MCF 10A (cell line): ENCODE measurements around the gene TRPV5. TPM values are rescaled to one million over a fixed set of nuclear protein-coding genes. Genes with fewer than 3 reads are reported as not detected.
"Not testable (repeated sequence)": the region's sequence is repeated elsewhere in the genome, so short reads cannot be mapped to it uniquely, and the experiment has no call there.

Source experiments
- Bru-seq: library from RNA; stranded (reverse); fragments of 400-500 nt; gene quantifications from one replicate; lab custom pipeline; 2021; lab: Mats Ljungman, UMichigan
- BruChase-seq, 2 experiments: library from RNA; stranded (reverse); fragments of 400-500 nt; gene quantifications; one replicate each; lab custom pipeline; 2021; lab: Mats Ljungman, UMichigan
- BruUV-seq: library from RNA; stranded (reverse); fragments of 400-500 nt; replicated peaks from 2 replicates; lab custom pipeline; 2021; lab: Mats Ljungman, UMichigan
- CTCF ChIA-PET: fragments of 300-600 bp; sonication (Branson Sonifier 250); formaldehyde crosslinking; extraction: SDS; loops from one replicate; lab custom pipeline; 2021; ENCODE audit warnings: antibody characterized with exemption, inconsistent platforms; lab: Yijun Ruan, JAX
- POLR2A ChIA-PET: fragments of 300-600, 350-650 bp; sonication (Branson Sonifier 250); formaldehyde crosslinking; extraction: SDS; loops from one replicate; lab custom pipeline; 2020; ENCODE audit warnings: antibody characterized with exemption, inconsistent platforms; lab: Yijun Ruan, JAX
- DNase-seq: peaks from one replicate; pipeline ENCODE4 v3.0.0-alpha.2; 2018; ENCODE audit not compliant: unreplicated experiment
- H3K27ac Mint-ChIP-seq: one replicate; pipeline ENCODE4 v1.8.0; 2022; ENCODE audit warnings: mild to moderate bottlenecking, low read depth, mixed read lengths; ENCODE audit not compliant: unreplicated experiment
- H3K27me3 Mint-ChIP-seq: one replicate; pipeline ENCODE4 v1.8.0; 2022; ENCODE audit warnings: mixed read lengths; ENCODE audit not compliant: insufficient read depth, unreplicated experiment
- H3K36me3 Mint-ChIP-seq: one replicate; pipeline ENCODE4 v1.8.0; 2022; ENCODE audit warnings: mild to moderate bottlenecking, moderate library complexity, mixed read lengths; ENCODE audit not compliant: insufficient read depth, unreplicated experiment
- H3K4me1 Mint-ChIP-seq: one replicate; pipeline ENCODE4 v1.8.0; 2022; ENCODE audit warnings: mixed read lengths; ENCODE audit not compliant: insufficient read depth, unreplicated experiment
- H3K4me3 Mint-ChIP-seq: one replicate; pipeline ENCODE4 v1.8.0; 2022; ENCODE audit warnings: mild to moderate bottlenecking, moderate library complexity, mixed read lengths; ENCODE audit not compliant: unreplicated experiment
- H3K9me3 Mint-ChIP-seq: one replicate; pipeline ENCODE4 v1.8.0; 2022; ENCODE audit warnings: mixed read lengths; ENCODE audit not compliant: unreplicated experiment
- CTCF ChIP-seq: fragments of 200-600 bp; IDR thresholded peaks from one replicate; pipeline ENCODE4 v1.8.0; 2022; ENCODE audit warnings: antibody characterized with exemption, mild to moderate bottlenecking; ENCODE audit not compliant: unreplicated experiment
- intact Hi-C: fragments of 100-400 bp; cut with micrococcal nuclease; formaldehyde crosslinking; loops from 2 replicates; pipeline ENCODE4 v1.14.1; 2022
- long read RNA-seq: library from polyadenylated mRNA; stranded (forward); transcript quantifications from one replicate; pipeline ENCODE4 v2.0.0, GENCODE V29; 2022
- total RNA-seq: library from RNA; stranded (reverse); gene quantifications from 2 replicates; pipeline ENCODE4 v1.2.3, GENCODE V29; 2022

TRPV5 gene
- total RNA-seq, result not detected in 2 replicates
- Bru-seq, nascent RNA, result percentile 5 among the genes with signal in this experiment
- percentile 0 among the genes with signal in this experiment for BruChase-seq, experiment 1, labeled RNA remaining after a 6-hour chase
- not detected for BruChase-seq, experiment 2, labeled RNA remaining after a 2-hour chase
- long read RNA-seq, result 0 reads

DNA sequence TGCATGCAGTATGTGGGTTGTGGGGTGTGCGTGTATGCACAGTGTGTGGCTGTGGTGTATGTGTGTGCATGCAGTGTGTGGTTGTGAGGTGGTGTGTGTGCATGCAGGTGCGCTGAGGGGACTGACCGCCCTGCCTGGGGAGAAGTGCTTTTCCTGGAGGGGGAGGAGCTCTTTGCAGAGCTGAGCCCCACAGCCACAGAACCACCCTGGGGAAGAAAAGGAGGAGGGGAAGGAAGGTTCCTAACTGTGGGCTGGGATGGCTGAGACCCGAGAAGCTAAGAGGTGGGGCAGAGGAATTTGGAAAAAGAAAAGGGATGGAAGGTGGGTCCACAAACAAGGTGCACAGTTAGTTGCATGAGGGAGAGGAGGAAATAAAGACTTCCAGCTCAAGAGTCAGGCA, at the start of gene TRPV5:
Gene TRPV5, minus strand, starts transcription at position 123 of the 400 bp plus-strand sequence. CDS start 287 bp downstream, outside the sequence.
- Mint-ChIP-seq H3K27ac (no peak within 1 kb of the TSS), H3K4me3 (no peak within 1 kb of the TSS), H3K9me3 (no peaks in the 10 kb centered on the region), H3K4me1 (no peaks in the 10 kb centered on the region), H3K27me3 (peaks cover 12% of the 10 kb centered on the region), H3K36me3 (no peaks in the 10 kb centered on the region)
- ChIA-PET CTCF (interaction anchor here (0.7 to 1.3 kb wide), 4 partner anchors 18 to 221 kb away, joined by 3 to 4 read pairs (median 3); no protein-coding TSS in a partner anchor), POLR2A (interaction anchor here (0.9 kb wide), 1 partner anchor 24 kb away, joined by 3 read pairs; no protein-coding TSS in a partner anchor)
- no peak for TF ChIP-seq CTCF
- DNase-seq, result no peak
- intact Hi-C loops, result no loop called here
- no TSS peak for BruUV-seq

GRCh38 chr7:142978402-142978801, 44.9 kb upstream of the TRPV5 start:
- ChIA-PET CTCF (interaction anchor here (1.0 kb wide), 1 partner anchor 99 kb away, joined by 4 read pairs; no protein-coding TSS in a partner anchor), POLR2A (interaction anchor here (0.6 kb wide), 1 partner anchor 9 kb away, joined by 3 read pairs; no protein-coding TSS in a partner anchor)
- DNase-seq, H3K36me3 Mint-ChIP-seq, BruUV-seq, H3K9me3 Mint-ChIP-seq, H3K4me3 Mint-ChIP-seq, H3K4me1 Mint-ChIP-seq, intact Hi-C loops, H3K27ac Mint-ChIP-seq: not testable (repeated sequence)
- H3K27me3 Mint-ChIP-seq, result peaks cover 19% of the 10 kb centered on the region

DNA sequence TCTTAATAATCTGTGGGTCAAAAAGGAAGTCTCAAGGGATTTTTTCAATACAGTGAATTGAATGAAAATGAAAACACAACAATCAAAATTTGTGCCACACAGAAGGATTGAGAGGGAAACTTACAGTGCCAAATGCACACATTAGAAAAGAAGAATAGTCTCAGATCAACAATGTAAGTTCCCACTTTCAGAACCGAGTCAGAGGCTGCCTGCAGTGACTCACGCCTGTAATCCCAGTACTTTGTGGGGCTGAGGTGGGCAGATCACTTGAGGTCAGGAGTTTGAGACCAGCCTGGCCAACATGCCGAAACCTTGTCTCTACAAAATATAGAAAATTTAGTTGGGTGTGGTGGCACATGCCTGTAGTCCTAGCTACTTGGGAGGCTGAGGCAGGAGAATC, 41.1 kb upstream of the TRPV5 start:
- Mint-ChIP-seq H3K4me1 (no peaks in the 10 kb centered on the region), H3K4me3 (no peak overlapping the region), H3K9me3 (peaks cover 12% of the 10 kb centered on the region), H3K36me3 (no peaks in the 10 kb centered on the region), H3K27ac (no peak overlapping the region), H3K27me3 (peaks cover 19% of the 10 kb centered on the region)
- CTCF ChIA-PET, result interaction anchor here (0.6 to 1.5 kb wide), 3 partner anchors 28 to 406 kb away, joined by 3 to 5 read pairs (median 3); no protein-coding TSS in a partner anchor
- DNase-seq, result no peak
- no TSS peak for BruUV-seq
- intact Hi-C loops, result no loop called here
- TF ChIP-seq CTCF, result no peak
- POLR2A ChIA-PET, result no interaction called here

- Mint-ChIP-seq H3K27me3 (peaks cover 19% of the 10 kb centered on the region), H3K9me3 (peaks cover 6% of the 10 kb centered on the region), H3K4me1 (no peaks in the 10 kb centered on the region), H3K36me3 (no peaks in the 10 kb centered on the region), H3K27ac (no peak overlapping the region), H3K4me3 (no peak overlapping the region)
- ChIA-PET POLR2A (no interaction called here), CTCF (interaction anchor here (0.5 kb wide), 1 partner anchor 168 kb away, joined by 3 read pairs; no protein-coding TSS in a partner anchor)
- DNase-seq, result no peak
- no peak for TF ChIP-seq CTCF
- no TSS peak for BruUV-seq
- intact Hi-C loops, result no loop called here
These were observed 35.6 kb upstream of the TRPV5 start for GRCh38 chr7:142969183-142969582.
